ENCODE data around the gene SEL1L3.
"Not testable (repeated sequence)": the region's sequence is repeated elsewhere in the genome, so short reads cannot be mapped to it uniquely, and the experiment has no call there.

The SEL1L3 gene

DNA sequence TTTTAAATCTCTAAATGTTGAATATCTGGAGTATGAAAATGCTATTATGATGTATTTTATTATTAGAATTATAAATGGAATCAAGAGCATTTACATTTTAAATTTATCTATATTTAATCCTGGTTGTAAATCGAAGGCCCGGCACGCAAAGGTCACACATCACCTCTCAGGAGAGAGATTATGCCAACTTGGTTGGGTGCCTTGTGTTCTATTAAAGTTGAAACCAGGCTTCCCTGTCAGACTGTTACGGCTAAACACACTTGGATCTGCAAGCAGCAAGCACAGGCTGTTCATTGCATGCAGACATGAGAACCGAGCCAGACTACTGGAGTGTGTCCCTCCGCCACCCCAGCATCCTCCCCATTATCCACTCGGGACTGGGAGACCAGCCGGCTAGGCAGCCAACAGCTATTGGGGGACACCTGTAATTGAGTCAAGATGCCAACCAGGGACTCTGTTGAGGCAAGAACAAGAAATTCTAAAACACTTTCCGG, 16.4 kb upstream of the SEL1L3 start:
- no peak for DNase-seq

DNA sequence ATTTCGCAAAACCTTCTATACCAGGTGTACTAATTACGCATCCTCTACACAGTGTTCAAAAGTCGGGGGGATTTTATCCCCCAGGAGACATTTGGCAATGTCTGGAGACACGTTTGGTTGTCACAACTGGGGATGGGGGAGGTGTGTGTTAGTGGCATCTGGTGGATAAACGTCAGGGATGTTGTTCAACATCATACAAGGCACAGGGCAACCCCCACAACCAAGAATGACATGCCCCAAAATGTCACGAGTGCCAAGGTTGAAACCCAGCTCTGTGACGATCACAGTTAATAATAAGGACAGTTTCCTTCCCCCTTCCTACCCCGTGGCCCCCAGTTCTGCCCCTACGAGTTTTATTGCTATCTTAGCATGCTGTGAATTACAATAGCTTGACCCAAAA, 15.9 kb upstream of the SEL1L3 start:
- no peak for DNase-seq

DNA sequence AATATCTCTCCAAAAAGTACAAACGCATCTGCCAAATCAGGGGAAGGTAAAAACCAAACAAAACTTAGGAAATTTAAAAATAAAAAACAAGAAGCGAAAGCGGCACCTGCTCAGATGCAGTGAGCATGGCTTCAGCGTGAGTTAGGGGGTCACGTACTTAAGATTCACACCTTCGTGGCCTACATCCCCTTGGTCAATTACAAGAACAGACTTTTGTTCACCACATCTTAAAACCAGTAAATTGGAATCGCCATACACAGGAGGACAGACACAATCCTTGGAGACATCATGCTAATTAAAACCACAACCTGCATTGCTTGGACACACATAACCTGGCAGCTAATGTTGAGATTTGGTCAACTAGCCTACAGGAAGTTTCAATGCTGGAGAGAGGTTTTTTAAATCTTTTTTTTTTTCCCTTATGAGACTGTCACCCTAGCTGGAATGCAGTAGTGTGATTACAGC, 12.5 kb upstream of the SEL1L3 start:
- no peak for DNase-seq

DNA sequence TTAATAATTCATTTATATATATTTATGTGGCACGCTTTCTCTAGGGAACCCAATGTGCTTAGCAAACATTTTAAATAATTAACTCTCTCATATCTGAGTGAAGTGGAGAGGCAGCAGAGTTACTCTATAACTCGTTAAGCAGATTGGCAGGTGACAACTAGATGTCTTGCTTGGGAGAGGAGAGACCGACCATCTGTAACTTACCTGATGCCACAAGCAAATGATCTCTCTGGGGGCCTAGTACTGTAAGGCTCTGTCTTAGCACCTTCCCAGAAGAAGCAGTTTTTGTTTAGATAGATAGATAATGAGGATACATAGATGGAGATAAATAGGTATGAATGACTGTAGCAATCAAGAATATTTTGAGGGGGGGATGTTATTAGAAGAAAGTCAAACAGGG, 11.9 kb upstream of the SEL1L3 start:
- DNase-seq: no peak

- no peak for DNase-seq
Observed at GRCh38 chr4:25873632-25874129, 10.9 kb upstream of the SEL1L3 start.

DNA sequence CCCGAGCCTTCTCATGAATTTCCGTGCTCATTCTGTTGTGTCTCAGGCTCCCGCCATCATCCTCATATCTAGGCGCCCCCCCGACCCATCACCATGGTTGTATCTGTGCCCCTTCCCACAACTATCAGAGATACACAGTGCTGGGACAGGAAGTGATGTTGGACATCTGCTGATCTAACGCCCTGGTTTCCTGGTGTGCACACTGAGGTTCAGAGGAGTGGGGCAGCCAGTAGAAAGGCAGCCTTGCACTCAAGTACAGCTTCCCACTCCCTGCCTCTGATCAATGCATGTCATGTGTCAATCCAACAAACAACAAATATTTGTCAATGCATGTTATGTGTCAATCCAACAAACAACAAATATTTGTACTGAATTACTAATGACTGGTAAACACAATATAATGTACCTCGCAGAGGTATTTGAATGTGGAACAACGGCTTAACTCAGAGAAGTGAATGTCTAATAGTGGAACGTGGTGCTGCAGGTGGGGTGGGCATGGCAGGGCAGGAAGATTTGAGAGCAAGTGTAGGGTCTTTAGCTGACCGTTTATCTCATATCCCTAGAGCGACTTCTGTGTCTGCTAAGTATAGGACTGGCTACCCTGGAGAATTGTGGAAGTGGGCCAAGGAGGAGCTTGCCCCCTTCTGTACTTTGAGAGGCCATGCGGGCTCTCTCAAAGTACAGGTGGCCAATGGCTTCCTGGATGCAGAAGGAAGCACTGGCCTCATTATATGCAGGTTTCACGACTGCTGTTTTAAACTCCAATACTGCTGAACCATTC, 10.3 kb upstream of the SEL1L3 start:
- DNase-seq: no peak

GRCh38 chr4:25870081-25870480, 7.3 kb upstream of the SEL1L3 start:
- DNase-seq: no peak

- DNase-seq: no peak
Observed at GRCh38 chr4:25867781-25868294, 5.0 kb upstream of the SEL1L3 start.

DNA sequence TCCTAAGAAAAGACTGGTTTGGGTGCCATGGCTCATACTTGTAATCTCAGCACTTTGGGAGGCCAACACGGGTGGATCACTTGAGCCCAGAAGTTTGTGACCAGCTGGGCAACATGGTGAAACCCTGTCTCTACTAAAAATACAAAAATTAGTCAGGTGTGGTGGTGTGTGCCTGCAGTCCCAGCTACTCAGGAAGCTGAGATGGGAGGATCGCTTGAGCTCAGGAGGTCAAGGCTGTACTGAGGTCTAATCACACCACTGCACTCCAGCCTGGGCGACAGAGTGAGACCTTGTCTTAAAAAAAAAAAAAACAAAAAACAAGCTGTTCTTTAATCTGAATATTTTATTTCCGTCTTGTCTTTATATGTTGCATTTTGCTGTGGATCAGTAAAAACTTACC, 3.6 kb upstream of the SEL1L3 start:
- DNase-seq: not testable (repeated sequence)

GRCh38 chr4:25865586-25865985, 2.8 kb upstream of the SEL1L3 start:
- DNase-seq: no peak

GRCh38 chr4:25863831-25864418, 1.1 kb upstream of the SEL1L3 start:
- no peak for DNase-seq

DNA sequence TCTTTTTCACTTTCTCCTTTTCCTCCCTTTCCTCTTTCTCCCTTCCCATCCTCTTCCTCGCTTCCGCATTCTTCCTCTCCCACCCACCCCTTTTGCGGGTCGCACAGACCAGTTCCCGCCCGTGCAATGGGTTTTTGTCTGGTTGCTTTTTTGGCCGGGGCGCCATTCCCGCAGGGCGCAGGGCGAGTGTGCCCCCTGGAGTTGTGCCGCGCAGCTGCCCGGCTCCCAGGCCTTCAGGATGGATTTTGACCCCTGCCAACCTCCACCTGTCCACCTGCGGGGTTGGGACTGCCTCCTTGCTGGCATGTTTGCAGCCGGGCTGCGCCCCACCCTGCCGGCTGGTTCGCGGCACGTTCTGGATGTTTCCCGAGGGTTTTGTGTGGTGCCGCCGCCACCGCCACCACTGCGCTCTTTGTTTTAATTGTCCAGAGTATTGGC, 578 bp upstream of the SEL1L3 start:
- no peak for DNase-seq

DNA sequence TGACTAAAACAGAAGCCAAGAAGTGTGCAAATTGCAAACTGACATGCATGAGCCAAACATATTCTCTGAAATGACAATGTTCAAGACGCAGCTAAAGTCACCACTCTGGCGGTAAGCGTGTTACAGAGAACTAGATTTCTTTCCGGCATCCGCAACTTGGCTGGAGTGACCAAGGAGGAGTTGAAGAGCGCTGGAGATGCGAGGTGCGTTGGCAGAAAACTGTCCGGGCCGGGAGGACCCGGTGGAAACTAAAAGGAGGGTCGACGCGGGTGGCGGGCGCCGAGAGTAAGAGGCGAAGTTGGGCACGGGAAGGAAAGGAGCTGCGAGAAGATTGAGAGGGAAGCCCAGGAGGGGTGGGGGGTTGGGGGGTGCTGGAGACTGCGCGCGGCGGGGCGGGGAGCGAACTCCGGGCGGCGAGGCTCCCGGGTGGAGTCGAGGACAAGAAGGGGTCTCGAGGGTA, 807 bp downstream of the SEL1L3 start:
- no peak for DNase-seq

- DNase-seq: no peak
Observed at GRCh38 chr4:25861280-25861950, 1.4 kb downstream of the SEL1L3 start.

- DNase-seq: no peak
Observed at GRCh38 chr4:25860586-25861279, 2.1 kb downstream of the SEL1L3 start.

DNA sequence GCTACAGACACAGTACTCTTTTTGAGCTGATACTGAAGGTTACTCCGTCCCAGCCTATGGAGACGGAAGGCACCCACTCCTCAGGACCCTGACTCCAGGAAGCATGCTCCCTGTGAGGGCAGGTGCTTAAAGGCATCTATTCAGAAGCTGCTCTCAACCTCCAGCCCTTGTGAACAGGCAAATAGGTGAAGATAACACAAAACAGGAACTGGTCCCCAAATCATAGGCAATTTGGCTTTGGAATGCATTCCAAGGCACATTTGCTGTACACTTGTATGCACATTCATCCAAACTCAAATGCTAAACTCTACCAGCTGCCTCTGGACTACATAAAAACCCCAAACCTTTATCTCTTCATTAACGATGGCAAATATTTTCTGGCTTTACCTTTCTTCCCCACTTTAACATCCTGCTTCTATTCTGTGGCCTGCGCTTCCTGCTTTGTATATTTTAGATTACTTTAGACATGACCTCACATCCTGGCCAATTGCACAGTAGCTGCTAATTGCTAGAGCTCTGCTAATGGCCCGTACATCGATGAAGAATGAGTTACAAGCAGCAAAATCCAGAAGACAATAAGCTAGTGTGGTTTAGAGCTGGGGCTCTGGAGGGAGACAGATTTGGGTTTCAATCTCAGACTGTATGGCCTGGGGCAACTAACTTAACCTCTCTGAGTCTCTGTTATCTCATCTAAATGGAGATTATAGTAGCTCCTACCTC, 3.2 kb downstream of the SEL1L3 start:
- no peak for DNase-seq

DNA sequence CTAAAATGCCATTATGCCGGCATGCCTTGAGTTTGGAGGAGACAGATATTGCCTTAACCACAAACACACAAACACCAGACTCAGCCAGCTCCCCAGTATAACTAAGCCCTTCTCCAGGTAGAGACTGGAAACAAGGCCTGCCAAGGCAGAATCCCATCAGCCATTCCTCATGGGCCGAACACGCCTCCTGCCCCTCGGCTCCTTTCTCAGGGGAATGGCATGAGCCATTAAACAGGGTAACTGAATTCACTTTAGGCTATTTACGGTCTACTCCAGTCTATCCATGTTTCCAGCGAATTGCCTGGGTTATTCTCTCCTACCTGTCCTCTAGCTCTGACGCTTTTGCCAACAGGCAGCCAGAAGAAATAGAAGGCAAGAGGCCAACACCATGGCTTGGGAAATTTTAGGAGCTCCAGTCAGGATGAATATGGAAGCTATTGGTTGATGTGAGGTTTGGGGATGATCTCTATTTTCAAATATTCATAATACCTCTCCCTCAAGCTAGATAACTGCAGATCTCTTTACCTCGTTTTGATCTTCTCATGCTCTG, 4.9 kb downstream of the SEL1L3 start:
- no peak for DNase-seq

- no peak for DNase-seq
Observed at GRCh38 chr4:25857403-25857802, 5.4 kb downstream of the SEL1L3 start.

GRCh38 chr4:25856756-25857155, 6.0 kb downstream of the SEL1L3 start:
- DNase-seq: no peak

DNA sequence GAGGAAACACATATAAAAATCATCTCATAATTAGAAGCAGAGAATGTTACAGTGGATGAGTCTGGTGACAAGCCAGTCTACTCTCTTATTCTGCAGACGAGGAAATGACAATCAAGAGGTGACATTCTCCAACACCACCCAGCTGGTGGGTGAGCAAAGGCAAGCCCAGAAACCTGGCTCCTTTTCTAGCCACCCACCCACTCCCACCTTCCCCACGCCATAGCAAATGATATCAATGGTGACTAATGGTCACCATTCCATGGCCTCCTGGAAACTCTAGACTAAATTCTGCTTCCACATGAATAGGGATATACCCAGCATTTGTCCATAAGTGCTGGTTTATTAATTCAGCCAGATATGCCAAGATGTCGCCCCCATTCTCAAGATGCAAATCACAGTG, 10.7 kb downstream of the SEL1L3 start:
- DNase-seq: no peak

- no peak for DNase-seq
Observed at GRCh38 chr4:25847329-25847728, 15.5 kb downstream of the SEL1L3 start.

Measured in SHP77 treated with DMSO at 0.1 percent for 48 hours (cell line).